ENCODE data around the gene RCBTB2. TPM values are rescaled to one million over a fixed set of nuclear protein-coding genes. Genes with fewer than 3 reads are reported as not detected.

Gene RCBTB2
- total RNA-seq, 2 experiments from 2014 or later, result 1.1 to 1.6 TPM

DNA sequence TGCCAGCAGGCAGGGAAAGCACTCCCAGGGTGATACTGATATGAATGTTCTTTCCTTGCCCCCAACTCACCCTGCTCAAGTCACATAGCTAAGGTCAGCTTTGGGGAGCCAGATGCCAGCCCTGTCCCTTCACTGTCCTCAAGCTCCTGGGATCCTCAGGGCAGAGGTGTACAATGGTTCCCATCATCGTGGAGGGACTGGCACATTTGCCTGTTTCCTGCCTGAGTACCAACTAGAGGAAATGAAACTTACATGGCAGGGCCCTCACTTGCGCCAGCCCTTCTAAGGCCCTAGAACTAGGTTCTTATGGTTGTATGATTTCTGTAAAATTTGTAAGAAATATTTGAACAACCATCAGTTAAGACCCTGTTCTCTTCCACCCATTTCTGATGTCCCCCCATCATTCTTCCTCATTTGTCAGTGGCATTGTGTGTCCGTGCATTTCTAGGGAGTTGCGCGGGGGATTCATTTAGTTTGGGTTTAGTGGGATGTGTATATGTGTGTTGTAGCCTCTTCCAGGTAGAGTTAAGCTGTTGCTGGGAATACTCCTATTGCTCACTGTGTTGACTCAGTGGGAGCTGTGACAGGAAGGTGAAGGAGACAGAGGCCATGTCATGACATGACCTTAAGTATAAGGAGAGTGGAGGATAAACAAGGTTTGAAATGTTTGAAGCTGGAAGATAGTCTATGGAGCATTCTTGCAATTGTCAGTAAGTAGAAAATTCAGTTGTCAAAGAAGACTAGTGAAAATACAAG lies 41.3 kb upstream of the RCBTB2 start:
- ChIA-PET POLR2A (no interaction called here), CTCF (interaction anchor here (1.0 kb wide), 1 partner anchor 195 kb away, joined by 3 read pairs; no protein-coding TSS in a partner anchor)
- intact Hi-C loops (cut with DNase I, micrococcal nuclease), result no loop called here
- H3K27ac Mint-ChIP-seq, result no peak overlapping the region
- DNase-seq (no peak), ATAC-seq (no peak)
- no peak overlapping the region for H3K4me3 Mint-ChIP-seq
- H3K4me1 Mint-ChIP-seq, result peaks cover 9% of the 10 kb centered on the region
- no peaks in the 10 kb centered on the region for H3K9me3 Mint-ChIP-seq (ENCODE audit: low read depth)
- H3K36me3 Mint-ChIP-seq (ENCODE audit: low read depth), result no peaks in the 10 kb centered on the region
- H3K27me3 Mint-ChIP-seq, result peaks cover 12% of the 10 kb centered on the region

- ChIA-PET POLR2A (no interaction called here), CTCF (interaction anchor here (1.0 to 1.1 kb wide), 3 partner anchors 8 to 239 kb away, joined by 3 read pairs; no protein-coding TSS in a partner anchor)
- Mint-ChIP-seq H3K27me3 (peaks cover 17% of the 10 kb centered on the region), H3K4me1 (peaks cover 9% of the 10 kb centered on the region), H3K4me3 (no peak overlapping the region), H3K9me3 (ENCODE audit: low read depth) (no peaks in the 10 kb centered on the region), H3K27ac (no peak overlapping the region), H3K36me3 (ENCODE audit: low read depth) (no peaks in the 10 kb centered on the region)
- intact Hi-C loops (cut with DNase I, micrococcal nuclease), result no loop called here
- DNase-seq, result no peak
- ATAC-seq, result no peak
Observed at GRCh38 chr13:48573213-48574007, 40.5 kb upstream of the RCBTB2 start.

GRCh38 chr13:48571126-48571913 lies 38.4 kb upstream of the RCBTB2 start:
- Mint-ChIP-seq H3K4me1 (peaks cover 9% of the 10 kb centered on the region), H3K9me3 (ENCODE audit: low read depth) (no peaks in the 10 kb centered on the region), H3K27ac (no peak overlapping the region), H3K4me3 (no peak overlapping the region), H3K27me3 (peaks cover 26% of the 10 kb centered on the region), H3K36me3 (ENCODE audit: low read depth) (no peaks in the 10 kb centered on the region)
- DNase-seq, result no peak
- ChIA-PET CTCF (interaction anchor here (0.6 to 4.7 kb wide), 3 partner anchors 9 to 418 kb away, joined by 3 to 32 read pairs (median 17); no protein-coding TSS in a partner anchor), POLR2A (no interaction called here)
- intact Hi-C loops (cut with DNase I, micrococcal nuclease), result no loop called here
- ATAC-seq, result no peak

DNA sequence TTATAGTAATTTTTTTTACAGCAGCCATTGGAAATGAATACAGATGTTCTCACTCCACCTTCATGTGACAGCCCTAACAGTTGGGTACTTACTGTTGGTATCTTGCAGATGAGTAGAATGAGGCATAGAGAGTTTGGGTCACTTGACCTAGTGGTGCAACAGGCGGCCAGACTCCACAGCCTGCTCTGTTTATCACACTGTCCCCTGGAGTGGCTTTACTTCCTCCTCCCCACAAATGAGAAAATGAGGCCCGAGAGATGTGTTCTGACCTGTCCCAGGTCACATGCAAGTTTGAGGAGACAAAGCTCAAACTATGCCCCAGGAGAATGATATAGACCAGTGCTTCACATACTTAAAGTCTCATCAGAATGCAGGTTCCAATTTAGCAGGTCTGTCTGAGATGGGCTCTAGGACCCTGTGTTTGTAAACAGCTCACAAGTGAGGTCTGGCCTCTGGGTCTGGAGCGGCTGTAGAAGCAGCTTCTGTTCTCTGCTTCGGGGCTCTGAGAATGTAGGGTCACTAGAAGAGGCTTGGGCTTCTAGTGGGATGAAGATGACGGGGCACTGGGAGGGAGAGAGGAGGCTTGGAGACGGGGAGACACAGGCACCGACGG lies 37.4 kb upstream of the RCBTB2 start:
- no peak for ATAC-seq
- H3K27me3 Mint-ChIP-seq, result peaks cover 30% of the 10 kb centered on the region
- no peaks in the 10 kb centered on the region for H3K9me3 Mint-ChIP-seq (ENCODE audit: low read depth)
- H3K36me3 Mint-ChIP-seq (ENCODE audit: low read depth), result no peaks in the 10 kb centered on the region
- CTCF ChIA-PET, result interaction anchor here (0.6 to 4.7 kb wide), 3 partner anchors 10 to 273 kb away, joined by 3 to 32 read pairs (median 17); no protein-coding TSS in a partner anchor
- intact Hi-C loops (cut with DNase I, micrococcal nuclease), result no loop called here
- peaks cover 9% of the 10 kb centered on the region for H3K4me1 Mint-ChIP-seq
- POLR2A ChIA-PET, result no interaction called here
- H3K4me3 Mint-ChIP-seq, result no peak overlapping the region
- no peak overlapping the region for H3K27ac Mint-ChIP-seq
- DNase-seq, result no peak

DNA sequence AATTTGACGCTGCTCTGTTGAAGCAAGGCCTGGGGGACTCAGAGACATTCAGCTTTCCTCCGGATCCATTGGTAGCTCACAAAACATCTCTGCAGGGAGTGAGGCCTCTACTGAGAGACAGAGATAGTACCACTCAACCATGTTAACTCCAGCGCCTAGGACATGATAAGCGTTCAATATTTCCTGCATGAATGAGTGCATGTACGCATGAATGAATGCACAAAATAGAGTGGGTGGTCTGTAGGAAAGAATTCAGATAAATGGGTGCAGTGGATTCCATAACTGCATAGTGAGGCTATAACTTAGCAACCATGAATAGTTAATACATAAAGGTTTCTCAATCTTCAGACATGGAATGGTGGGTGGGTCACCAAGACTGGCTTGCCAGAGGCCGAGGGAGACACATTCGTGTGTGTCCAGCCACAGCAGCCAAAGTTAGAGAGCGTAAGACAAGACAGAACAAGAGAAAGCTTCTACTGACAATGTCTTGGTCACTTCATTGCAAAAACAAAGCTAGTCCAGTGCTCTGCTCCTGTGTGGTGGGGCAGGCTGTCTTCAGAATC lies 36.3 kb upstream of the RCBTB2 start:
- no peaks in the 10 kb centered on the region for H3K36me3 Mint-ChIP-seq (ENCODE audit: low read depth)
- ChIA-PET CTCF (interaction anchor here (0.5 to 4.7 kb wide), 4 partner anchors 11 to 442 kb away, joined by 3 to 32 read pairs (median 10); no protein-coding TSS in a partner anchor), POLR2A (no interaction called here)
- H3K4me3 Mint-ChIP-seq, result no peak overlapping the region
- peaks cover 9% of the 10 kb centered on the region for H3K4me1 Mint-ChIP-seq
- ATAC-seq (no peak), DNase-seq (no peak)
- no peaks in the 10 kb centered on the region for H3K9me3 Mint-ChIP-seq (ENCODE audit: low read depth)
- peaks cover 39% of the 10 kb centered on the region for H3K27me3 Mint-ChIP-seq
- H3K27ac Mint-ChIP-seq, result no peak overlapping the region
- intact Hi-C loops (cut with DNase I, micrococcal nuclease), result no loop called here

DNA sequence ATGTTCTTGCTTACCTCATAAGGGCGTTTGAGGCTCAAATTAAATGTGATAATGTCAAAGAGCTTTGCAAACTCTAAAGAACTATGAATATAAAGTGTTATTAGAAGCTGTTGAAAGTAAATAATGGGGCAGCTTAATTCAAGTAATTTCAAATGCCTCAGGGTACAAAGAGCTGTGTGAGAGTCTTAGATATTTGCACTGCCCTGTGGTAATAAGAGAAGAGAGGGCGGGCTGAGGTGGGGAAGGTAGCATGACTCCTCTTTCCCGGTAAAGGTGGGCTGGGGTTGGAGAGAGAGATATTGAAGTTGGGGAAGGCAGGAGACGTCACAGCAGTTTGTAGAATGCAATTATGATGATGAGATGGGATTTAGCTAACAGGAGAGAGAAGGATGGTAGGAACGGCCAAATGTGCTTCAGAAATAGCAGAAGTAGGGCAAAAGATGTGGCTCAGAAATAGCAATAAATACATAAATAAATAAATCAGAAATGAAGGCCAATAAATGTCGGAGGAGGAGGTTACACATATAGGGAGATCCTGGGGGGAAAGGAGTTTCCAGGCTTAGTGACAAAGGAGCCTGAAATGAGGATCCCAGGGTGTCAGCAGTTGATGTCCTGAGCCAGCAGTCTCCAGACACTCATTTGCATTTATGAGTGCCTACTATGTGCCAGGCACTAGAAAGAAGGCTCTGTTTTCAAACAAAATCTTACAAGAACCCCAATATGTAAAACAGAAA lies 35.7 kb upstream of the RCBTB2 start:
- no peaks in the 10 kb centered on the region for H3K9me3 Mint-ChIP-seq (ENCODE audit: low read depth)
- intact Hi-C loops (cut with DNase I, micrococcal nuclease), result no loop called here
- POLR2A ChIA-PET, result no interaction called here
- H3K4me3 Mint-ChIP-seq, result no peak overlapping the region
- peaks cover 41% of the 10 kb centered on the region for H3K27me3 Mint-ChIP-seq
- ATAC-seq (no peak), DNase-seq (no peak)
- CTCF ChIA-PET, result interaction anchor here (1.0 to 4.7 kb wide), 4 partner anchors 12 to 441 kb away, joined by 3 to 32 read pairs (median 12); no protein-coding TSS in a partner anchor
- no peaks in the 10 kb centered on the region for H3K36me3 Mint-ChIP-seq (ENCODE audit: low read depth)
- H3K27ac Mint-ChIP-seq, result no peak overlapping the region
- H3K4me1 Mint-ChIP-seq, result peaks cover 6% of the 10 kb centered on the region

GRCh38 chr13:48567515-48568369 lies 34.9 kb upstream of the RCBTB2 start:
- no peak for DNase-seq
- Mint-ChIP-seq H3K4me1 (peaks cover 13% of the 10 kb centered on the region), H3K9me3 (ENCODE audit: low read depth) (no peaks in the 10 kb centered on the region), H3K27ac (no peak overlapping the region), H3K36me3 (ENCODE audit: low read depth) (no peaks in the 10 kb centered on the region), H3K4me3 (no peak overlapping the region), H3K27me3 (peaks cover 44% of the 10 kb centered on the region)
- no peak for ATAC-seq
- intact Hi-C loops (cut with DNase I, micrococcal nuclease), result no loop called here
- ChIA-PET CTCF (interaction anchor here (2.0 to 4.7 kb wide), 2 partner anchors 12 to 202 kb away, joined by 6 to 32 read pairs; no protein-coding TSS in a partner anchor), POLR2A (no interaction called here)

GRCh38 chr13:48564056-48564455 lies 31.2 kb upstream of the RCBTB2 start:
- ChIA-PET CTCF (interaction anchor here (0.8 to 1.8 kb wide), 3 partner anchors 14 to 183 kb away, joined by 3 to 6 read pairs (median 6); no protein-coding TSS in a partner anchor), POLR2A (no interaction called here)
- intact Hi-C loops (cut with DNase I, micrococcal nuclease), result loop anchor here (5.0 kb wide), 4 partner anchors 57 to 327 kb away; no protein-coding TSS in a partner anchor
- Mint-ChIP-seq H3K27ac (no peak overlapping the region), H3K4me1 (peaks cover 30% of the 10 kb centered on the region), H3K4me3 (no peak overlapping the region), H3K27me3 (peaks cover 55% of the 10 kb centered on the region), H3K9me3 (ENCODE audit: low read depth) (no peaks in the 10 kb centered on the region), H3K36me3 (ENCODE audit: low read depth) (no peaks in the 10 kb centered on the region)
- DNase-seq (no peak), ATAC-seq (no peak)

- H3K9me3 Mint-ChIP-seq (ENCODE audit: low read depth), result no peaks in the 10 kb centered on the region
- H3K4me1 Mint-ChIP-seq, result peaks cover 30% of the 10 kb centered on the region
- H3K4me3 Mint-ChIP-seq, result no peak overlapping the region
- ChIA-PET POLR2A (no interaction called here), CTCF (interaction anchor here (0.8 to 1.8 kb wide), 5 partner anchors 15 to 230 kb away, joined by 3 to 6 read pairs (median 4); no protein-coding TSS in a partner anchor)
- H3K27me3 Mint-ChIP-seq, result peaks cover 58% of the 10 kb centered on the region
- ATAC-seq (no peak), DNase-seq (no peak)
- intact Hi-C loops (cut with DNase I, micrococcal nuclease), result loop anchor here (2.0 to 5.0 kb wide), 6 partner anchors 17 to 326 kb away; partner anchors contain the start of gene RCBTB2 (in 1 of the 2)
- no peaks in the 10 kb centered on the region for H3K36me3 Mint-ChIP-seq (ENCODE audit: low read depth)
- H3K27ac Mint-ChIP-seq, result no peak overlapping the region
Observed at GRCh38 chr13:48563626-48564025, 30.7 kb upstream of the RCBTB2 start.
